Cardiac fibroblast (primary cell): Measurements from ENCODE around the gene FXYD6.
A peak's percentile ranks its signal among the peaks of the same experiment; 100 is the strongest.

ENCODE experiments used
- DNase-seq, 2 donors: peaks; one replicate each; pipeline versions ENCODE4 v3.0.0 to v3.0.0-alpha.2; 2010; ENCODE audit warnings: low read depth in 2 of 2
- H3K4me3 ChIP-seq, 2 donors: replicated peaks in 1 of 2; 1 replicate in 1 of 2; 2 replicates in 1 of 2; pipeline ENCODE4 v1.5.1; 2011; ENCODE audit warnings: low read depth in 2 of 2, low read length in 2 of 2, mild to moderate bottlenecking in 2 of 2, moderate library complexity in 1 of 2
- TF ChIP-seq, protein P1 (sequence below): IDR thresholded peaks from one replicate; pipeline ENCODE4 v1.5.1; 2011; ENCODE audit warnings: low read depth, mild to moderate bottlenecking, low read length, inconsistent platforms

Gene FXYD6

DNA sequence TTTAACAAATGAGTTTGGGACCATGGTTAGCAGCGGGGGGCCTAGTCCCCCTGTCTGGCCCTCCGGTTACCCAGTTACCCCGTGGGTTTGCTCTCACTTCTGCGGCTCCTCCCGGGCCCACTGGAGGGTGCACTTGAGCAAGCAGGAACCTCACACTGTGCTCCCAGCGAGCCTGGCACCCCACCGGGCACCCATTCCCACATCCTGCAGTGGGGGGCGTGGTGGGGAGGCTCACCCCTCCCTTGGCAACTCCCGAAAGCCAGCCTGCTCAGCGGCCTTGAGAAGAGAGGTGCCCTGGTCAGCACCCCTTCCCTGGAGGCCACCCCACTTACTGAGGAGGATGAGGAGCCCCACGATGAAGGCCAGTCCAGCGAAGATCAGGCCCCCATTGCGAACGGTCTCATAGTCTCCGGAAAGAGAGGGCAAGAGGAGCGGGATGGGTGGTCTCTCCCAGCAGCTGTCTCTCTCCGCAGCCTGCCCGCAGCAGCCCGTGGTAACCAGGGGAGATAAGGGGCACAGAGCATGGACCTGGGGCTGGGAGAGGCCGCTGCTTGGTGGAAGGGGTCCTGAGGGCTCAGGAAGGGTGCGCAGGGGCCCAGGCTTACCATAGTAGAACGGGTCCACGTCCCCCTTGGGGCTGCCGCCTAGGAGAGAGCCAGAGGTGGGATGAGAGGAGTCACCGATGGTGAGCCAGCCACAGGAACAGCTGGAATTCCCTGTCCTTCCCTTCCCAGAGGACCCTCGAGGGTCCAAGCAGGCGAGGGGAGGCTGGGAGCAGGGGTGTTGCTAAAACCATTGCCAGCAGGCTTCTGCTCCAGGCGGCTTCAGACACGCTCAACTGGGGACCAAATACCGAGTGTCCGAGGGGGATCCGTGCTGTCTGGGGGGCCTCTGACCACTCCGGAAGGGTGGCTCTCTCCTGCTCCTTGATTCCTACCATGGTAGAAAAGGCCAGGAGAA is 54.1 kb downstream of the FXYD6 start:
- DNase-seq, result peak in 1 of 2 donors; percentile 25
- no peak overlapping the region for H3K4me3 ChIP-seq
- TF ChIP-seq, protein P1, sequence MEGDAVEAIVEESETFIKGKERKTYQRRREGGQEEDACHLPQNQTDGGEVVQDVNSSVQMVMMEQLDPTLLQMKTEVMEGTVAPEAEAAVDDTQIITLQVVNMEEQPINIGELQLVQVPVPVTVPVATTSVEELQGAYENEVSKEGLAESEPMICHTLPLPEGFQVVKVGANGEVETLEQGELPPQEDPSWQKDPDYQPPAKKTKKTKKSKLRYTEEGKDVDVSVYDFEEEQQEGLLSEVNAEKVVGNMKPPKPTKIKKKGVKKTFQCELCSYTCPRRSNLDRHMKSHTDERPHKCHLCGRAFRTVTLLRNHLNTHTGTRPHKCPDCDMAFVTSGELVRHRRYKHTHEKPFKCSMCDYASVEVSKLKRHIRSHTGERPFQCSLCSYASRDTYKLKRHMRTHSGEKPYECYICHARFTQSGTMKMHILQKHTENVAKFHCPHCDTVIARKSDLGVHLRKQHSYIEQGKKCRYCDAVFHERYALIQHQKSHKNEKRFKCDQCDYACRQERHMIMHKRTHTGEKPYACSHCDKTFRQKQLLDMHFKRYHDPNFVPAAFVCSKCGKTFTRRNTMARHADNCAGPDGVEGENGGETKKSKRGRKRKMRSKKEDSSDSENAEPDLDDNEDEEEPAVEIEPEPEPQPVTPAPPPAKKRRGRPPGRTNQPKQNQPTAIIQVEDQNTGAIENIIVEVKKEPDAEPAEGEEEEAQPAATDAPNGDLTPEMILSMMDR, result peak; percentile 53

DNA sequence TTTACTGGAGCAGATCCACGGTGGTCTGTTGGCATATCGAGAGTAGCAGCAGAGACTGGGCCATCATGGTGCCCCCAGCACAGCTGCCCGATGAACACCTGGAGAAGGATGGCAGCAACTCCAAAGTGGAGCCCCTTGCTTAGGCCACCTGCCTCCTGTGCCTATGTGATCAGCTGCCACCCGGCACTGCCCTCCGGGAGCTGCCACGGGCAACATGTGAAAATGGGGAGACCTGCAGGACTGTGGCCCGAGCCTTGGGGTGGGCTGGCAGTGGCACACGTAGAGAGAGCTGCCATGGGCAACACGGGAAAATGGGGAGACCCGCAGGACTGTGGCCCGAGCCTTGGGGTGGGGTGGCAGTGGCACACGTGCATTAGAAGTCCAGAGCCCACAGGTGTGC is 55.0 kb downstream of the FXYD6 start:
- TF ChIP-seq, protein P1, result no peak
- H3K4me3 ChIP-seq, result no peak overlapping the region
- DNase-seq, result no peak

DNA sequence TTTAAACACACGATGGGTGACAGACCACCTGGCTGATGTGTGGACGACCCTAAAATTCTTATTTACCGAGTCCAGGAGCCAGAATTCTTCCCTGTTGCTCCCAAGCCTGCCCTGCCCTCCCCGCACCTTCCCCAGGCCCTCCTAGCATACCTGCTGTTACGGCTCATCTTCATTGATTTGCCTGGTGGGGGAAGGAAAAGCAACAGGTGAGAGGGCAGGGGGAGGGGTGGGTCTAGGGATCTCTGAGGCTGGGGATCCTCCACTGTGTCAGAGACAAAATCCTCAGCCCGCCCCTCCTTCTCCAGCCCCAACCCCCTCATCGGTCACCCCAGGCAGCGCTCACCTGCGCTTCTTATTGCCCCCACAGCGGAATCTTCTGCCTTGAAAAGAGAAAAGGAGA is 55.9 kb downstream of the FXYD6 start:
- DNase-seq, result no peak
- H3K4me3 ChIP-seq, result no peak overlapping the region

DNA sequence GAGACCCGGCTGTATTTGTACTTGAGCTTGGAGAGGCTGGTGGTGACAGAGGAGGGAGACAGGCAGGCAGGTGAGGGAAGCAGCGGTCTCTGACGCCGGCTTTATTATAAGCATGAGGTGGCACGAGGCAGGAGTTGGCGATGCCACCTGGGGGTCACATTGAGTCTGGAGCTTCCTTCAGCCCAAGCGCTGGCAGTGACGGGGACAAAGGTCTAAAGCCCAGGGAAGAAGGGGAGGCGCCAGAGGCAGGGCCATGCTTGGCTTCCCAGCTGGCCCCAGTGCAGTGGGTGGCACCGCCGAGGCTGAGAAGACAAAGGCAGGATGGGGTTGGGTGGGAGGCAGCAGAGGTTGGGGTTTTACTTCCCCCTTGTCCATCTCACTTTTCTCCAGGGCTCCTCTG is 56.4 kb downstream of the FXYD6 start:
- TF ChIP-seq, protein P1, result no peak
- no peak overlapping the region for H3K4me3 ChIP-seq
- DNase-seq, result no peak

More for the DNA sequence above, 55.9 kb downstream of the FXYD6 start:
- TF ChIP-seq, protein P1, result no peak

DNA sequence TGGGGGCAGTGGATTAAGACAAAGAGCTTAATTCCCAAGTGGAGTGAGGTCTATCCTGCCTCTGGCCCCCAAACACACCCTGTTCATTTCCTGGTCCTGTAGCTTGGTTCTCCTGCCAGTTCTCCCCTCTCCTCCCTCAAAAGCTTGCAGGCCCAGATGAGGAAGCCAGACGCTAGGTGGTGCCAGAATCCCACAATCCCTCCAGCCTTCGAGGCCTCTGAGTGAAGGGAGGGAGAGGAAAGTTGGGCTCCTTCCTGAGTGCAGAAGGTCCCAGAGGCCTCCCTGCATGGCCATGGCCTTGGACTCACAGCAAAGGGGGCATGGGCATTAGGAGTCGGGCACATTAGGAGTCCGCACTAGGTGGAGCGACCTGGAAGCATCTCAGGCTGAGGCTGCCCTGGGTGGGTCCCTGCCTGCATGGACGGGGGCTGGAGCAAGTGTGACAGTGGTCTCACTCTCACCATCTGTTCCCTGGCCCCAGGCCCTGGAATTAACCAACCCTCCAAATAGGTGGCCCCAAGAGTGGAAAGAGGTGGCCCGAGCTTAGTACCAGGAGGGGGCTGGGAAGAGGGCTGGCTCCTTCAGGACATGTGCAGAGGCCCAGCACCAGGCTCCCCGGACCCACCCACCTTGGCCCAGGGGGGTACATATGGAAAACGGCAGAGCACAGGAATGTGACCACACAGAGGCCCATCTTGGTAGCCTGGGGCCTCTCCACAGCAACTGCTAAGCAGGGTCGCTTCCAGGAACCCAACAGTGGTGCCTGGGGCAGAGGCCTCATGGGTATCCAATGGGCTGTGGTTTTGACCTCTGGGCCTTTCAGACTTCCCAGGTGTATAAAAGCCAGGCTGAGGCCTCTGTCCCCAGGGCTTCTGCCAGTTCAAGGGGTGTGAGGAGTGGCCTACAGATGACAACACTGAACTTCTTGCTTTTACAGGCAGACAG is 57.1 kb downstream of the FXYD6 start:
- peak; percentile 79 to 86 for DNase-seq
- no peak overlapping the region for H3K4me3 ChIP-seq
- TF ChIP-seq, protein P1, result peak; percentile 86

DNA sequence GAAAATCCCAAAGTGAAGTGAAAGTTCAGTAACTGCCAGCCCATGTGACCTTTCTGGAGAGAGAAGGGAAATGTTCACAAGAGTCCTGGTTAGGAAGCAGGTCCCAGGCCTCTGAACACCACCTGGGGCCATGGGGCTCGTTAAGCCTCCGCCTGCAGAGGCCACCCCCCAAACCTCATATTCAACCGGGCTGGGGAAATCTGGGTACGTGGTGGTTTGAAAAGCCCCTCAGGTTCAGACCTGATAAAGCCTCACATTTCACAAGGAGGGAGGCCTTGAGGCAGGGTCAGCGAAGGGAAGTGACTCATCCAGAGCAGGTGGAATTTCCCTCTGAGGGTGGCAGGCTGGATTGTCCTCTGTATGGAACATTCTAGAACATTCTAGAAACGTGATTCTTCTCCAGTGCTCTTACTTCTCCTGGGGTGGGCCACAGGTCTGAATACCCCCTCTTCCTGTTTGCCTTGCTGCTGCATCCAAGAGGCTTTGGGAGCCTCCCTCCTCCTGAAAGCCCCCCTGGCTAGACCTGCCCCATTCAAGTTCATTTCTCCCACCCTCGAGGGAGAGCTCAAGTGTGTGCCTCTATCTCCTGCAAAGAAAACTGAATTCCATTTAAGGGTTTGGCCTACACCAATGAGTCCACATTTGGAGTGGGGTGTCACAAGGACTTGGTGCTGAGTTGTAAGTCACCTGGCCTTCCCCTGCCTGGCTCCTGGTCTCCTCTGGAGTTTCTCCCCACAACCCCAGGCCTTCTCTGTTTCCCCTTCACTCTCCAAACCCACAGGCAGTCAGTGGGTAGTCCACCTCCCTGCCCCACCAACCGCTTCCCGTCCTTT is 58.2 kb downstream of the FXYD6 start:
- peak; percentile 20 to 66 for DNase-seq

More for the DNA sequence above, 58.2 kb downstream of the FXYD6 start:
- TF ChIP-seq, protein P1, result no peak
- H3K4me3 ChIP-seq, result no peak overlapping the region
